ENCODE data around the gene FOXJ3. TPM values are rescaled to one million over a fixed set of nuclear protein-coding genes. Genes with fewer than 3 reads are reported as not detected.

FOXJ3 gene
- total RNA-seq, 1 experiment from 2014 or later = 55.3 TPM

DNA sequence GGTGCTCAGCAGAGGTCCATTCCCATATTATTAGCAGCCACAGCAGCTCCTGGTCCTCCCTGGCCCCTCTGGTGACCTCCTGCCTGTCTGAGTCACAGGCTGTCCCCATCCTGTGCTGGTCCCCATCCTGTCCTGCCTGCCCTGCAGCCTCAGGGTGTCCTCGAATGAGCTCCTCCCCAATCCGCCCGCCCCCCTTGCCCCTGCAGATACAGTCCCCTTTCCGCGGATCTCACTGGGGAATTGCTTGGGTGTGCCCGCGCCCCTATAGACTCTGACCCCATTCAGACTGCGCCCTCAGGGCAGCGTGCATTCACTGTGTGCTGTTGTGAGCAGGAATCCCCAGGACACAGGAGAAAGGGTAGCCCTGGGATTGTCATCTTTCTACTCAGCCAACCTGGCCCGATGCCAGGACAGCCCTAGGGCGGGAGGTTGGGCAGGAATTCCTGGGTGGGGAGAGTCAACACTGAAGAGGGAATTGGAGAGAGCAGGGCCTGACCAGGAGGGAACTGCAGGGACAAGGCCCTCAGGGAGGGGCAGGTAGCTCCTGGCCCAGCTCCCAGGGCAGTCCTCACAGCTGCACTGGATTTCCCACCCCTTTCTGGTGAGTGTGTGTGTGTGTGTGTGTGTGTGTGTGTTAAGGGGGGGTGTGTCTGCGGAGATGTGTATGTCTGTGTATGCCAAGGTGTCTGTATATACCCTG lies 169.4 kb downstream of the FOXJ3 start:
- TF ChIP-seq, protein P1, sequence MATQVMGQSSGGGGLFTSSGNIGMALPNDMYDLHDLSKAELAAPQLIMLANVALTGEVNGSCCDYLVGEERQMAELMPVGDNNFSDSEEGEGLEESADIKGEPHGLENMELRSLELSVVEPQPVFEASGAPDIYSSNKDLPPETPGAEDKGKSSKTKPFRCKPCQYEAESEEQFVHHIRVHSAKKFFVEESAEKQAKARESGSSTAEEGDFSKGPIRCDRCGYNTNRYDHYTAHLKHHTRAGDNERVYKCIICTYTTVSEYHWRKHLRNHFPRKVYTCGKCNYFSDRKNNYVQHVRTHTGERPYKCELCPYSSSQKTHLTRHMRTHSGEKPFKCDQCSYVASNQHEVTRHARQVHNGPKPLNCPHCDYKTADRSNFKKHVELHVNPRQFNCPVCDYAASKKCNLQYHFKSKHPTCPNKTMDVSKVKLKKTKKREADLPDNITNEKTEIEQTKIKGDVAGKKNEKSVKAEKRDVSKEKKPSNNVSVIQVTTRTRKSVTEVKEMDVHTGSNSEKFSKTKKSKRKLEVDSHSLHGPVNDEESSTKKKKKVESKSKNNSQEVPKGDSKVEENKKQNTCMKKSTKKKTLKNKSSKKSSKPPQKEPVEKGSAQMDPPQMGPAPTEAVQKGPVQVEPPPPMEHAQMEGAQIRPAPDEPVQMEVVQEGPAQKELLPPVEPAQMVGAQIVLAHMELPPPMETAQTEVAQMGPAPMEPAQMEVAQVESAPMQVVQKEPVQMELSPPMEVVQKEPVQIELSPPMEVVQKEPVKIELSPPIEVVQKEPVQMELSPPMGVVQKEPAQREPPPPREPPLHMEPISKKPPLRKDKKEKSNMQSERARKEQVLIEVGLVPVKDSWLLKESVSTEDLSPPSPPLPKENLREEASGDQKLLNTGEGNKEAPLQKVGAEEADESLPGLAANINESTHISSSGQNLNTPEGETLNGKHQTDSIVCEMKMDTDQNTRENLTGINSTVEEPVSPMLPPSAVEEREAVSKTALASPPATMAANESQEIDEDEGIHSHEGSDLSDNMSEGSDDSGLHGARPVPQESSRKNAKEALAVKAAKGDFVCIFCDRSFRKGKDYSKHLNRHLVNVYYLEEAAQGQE (IDR thresholded peaks at IDR 0.05; ENCODE audit: insufficient read depth in 1 of 2, low read depth in 2 of 2, low read length in 1 of 2) = no peak
- TF ChIP-seq POLR2AphosphoS5 (IDR thresholded peaks at IDR 0.05; ENCODE audit: low read depth, low read length) = no peak
- no peak for TF ChIP-seq CTCF (IDR thresholded peaks at IDR 0.05)
- ChIA-PET CTCF (no interaction called here), POLR2A (no interaction called here)
- no peaks in the 10 kb centered on the region for H3K4me1 ChIP-seq (ENCODE audit: control insufficient read depth, insufficient read depth, low read length)
- BruUV-seq (replicated peaks) = no TSS peak
- no peak overlapping the region for H3K4me3 ChIP-seq (ENCODE audit: low read depth in 2 of 2, low read length in 2 of 2)
- H3K9me3 ChIP-seq (ENCODE audit: control insufficient read depth, insufficient read depth, low read depth, low read length) = peaks cover 2% of the 10 kb centered on the region; the same call in 1 of the 2 replicates
- H3K36me3 ChIP-seq (ENCODE audit: control insufficient read depth, insufficient read depth, low read length) = no peaks in the 10 kb centered on the region
- ATAC-seq = peak; percentile 43
- DNase-seq (ENCODE audit: low read depth, low spot score) = no peak
- no peak overlapping the region for H3K27ac ChIP-seq (ENCODE audit: low read length)
- H3K27me3 ChIP-seq (ENCODE audit: control insufficient read depth, insufficient read depth, low read length) = no peaks in the 10 kb centered on the region
- intact Hi-C loops (cut with micrococcal nuclease; ENCODE audit: unreplicated experiment) (no loop called here), in situ Hi-C loops (cut with HindIII; ENCODE audit: low pct_unique_long_range_greater_than_20kb, low sequenced_read_pairs) (no loop called here)

GRCh38 chr1:42164551-42165420 lies 170.2 kb downstream of the FOXJ3 start, which contains the start of gene GUCA2A:
TSS of gene GUCA2A (minus strand) at chr1:42164745. CDS start at chr1:42164712, 33 bp downstream.
- TF ChIP-seq TCF7L2 (IDR thresholded peaks at IDR 0.05; ENCODE audit: low read depth, low read length) = no peak
- no peak for TF ChIP-seq CTCF (IDR thresholded peaks at IDR 0.05)
- TF ChIP-seq SIN3A (IDR thresholded peaks at IDR 0.05; ENCODE audit: borderline replicate concordance, insufficient read depth, low read depth, low read length) = no peak
- TF ChIP-seq, protein P1 (IDR thresholded peaks at IDR 0.05; ENCODE audit: insufficient read depth in 1 of 2, low read depth in 2 of 2, low read length in 1 of 2) = no peak
- TF ChIP-seq POLR2AphosphoS5 (IDR thresholded peaks at IDR 0.05; ENCODE audit: low read depth, low read length) = no peak
- Histone ChIP-seq H3K4me1 (ENCODE audit: control insufficient read depth, insufficient read depth, low read length) (no peaks in the 10 kb centered on the region), H3K27me3 (ENCODE audit: control insufficient read depth, insufficient read depth, low read length) (no peaks in the 10 kb centered on the region), H3K9me3 (ENCODE audit: control insufficient read depth, insufficient read depth, low read depth, low read length) (peaks cover 3% of the 10 kb centered on the region; the same call in 1 of the 2 replicates), H3K4me3 (ENCODE audit: low read depth in 2 of 2, low read length in 2 of 2) (no peak within 1 kb of the TSS), H3K36me3 (ENCODE audit: control insufficient read depth, insufficient read depth, low read length) (no peaks in the 10 kb centered on the region), H3K27ac (ENCODE audit: low read length) (no peak within 1 kb of the TSS)
- ChIA-PET POLR2A (no interaction called here), CTCF (interaction anchor here (0.6 kb wide), 1 partner anchor 8 kb away, joined by 3 read pairs; no protein-coding TSS in a partner anchor)
- DNase-seq (ENCODE audit: low read depth, low spot score) = no peak
- in situ Hi-C loops (cut with HindIII; ENCODE audit: low pct_unique_long_range_greater_than_20kb, low sequenced_read_pairs) = no loop called here
- no TSS peak for BruUV-seq (replicated peaks)
- intact Hi-C loops (cut with micrococcal nuclease; ENCODE audit: unreplicated experiment) = no loop called here
- no peak for ATAC-seq
